CD4-positive, alpha-beta memory T cell (primary cell): ENCODE measurements around the gene CALR. TPM values are rescaled to one million over a fixed set of nuclear protein-coding genes. Genes with fewer than 3 reads are reported as not detected.
"Not testable (repeated sequence)": the region's sequence is repeated elsewhere in the genome, so short reads cannot be mapped to it uniquely, and the experiment has no call there.

ENCODE experiments used
- CTCF ChIA-PET: fragments of 350-600 bp; sonication (Branson Sonifier 250); formaldehyde crosslinking; loops from one replicate; lab custom pipeline; 2021; ENCODE audit warnings: inconsistent platforms; ENCODE audit not compliant: partially characterized antibody; lab: Charles Lee
- POLR2A ChIA-PET: fragments of 350-600 bp; sonication (Branson Sonifier 250); formaldehyde crosslinking; loops from one replicate; lab custom pipeline; 2021; ENCODE audit not compliant: partially characterized antibody; lab: Charles Lee
- DNase-seq, 5 donors: peaks; one replicate each; pipeline versions ENCODE4 v3.0.0 to v3.0.0-alpha.2; 2020 to 2022; ENCODE audit warnings: mixed read lengths in 1 of 5
- H3K27ac ChIP-seq: one replicate; pipeline ENCODE4 v1.7.0; 2013; ENCODE audit warnings: low read depth, low read length
- H3K27me3 ChIP-seq: 2 replicates; pipeline ENCODE4 v1.7.0; 2013; ENCODE audit warnings: mild to moderate bottlenecking, low read length, moderate library complexity; ENCODE audit not compliant: insufficient read depth
- H3K36me3 ChIP-seq: 2 replicates; pipeline ENCODE4 v1.7.0; 2013; ENCODE audit warnings: mild to moderate bottlenecking, low read length, moderate library complexity; ENCODE audit not compliant: insufficient read depth
- H3K4me1 ChIP-seq: 2 replicates; pipeline ENCODE4 v1.7.0; 2013; ENCODE audit warnings: mild to moderate bottlenecking, low read length, moderate library complexity; ENCODE audit not compliant: insufficient read depth
- H3K4me3 ChIP-seq, 2 donors: one replicate each; pipeline ENCODE4 v1.7.0; 2013; ENCODE audit warnings: low read length in 2 of 2, mild to moderate bottlenecking in 1 of 2
- H3K9me3 ChIP-seq, 2 donors: one replicate each; pipeline ENCODE4 v1.7.0; 2013; ENCODE audit warnings: low read length in 2 of 2, control low read depth in 1 of 2; ENCODE audit not compliant: control insufficient read depth in 1 of 2
- H3K27ac Mint-ChIP-seq, 7 donors: one replicate each; pipeline ENCODE4 v1.8.0; 2020 to 2021; ENCODE audit warnings: mixed read lengths in 7 of 7, mild to moderate bottlenecking in 6 of 7, inconsistent platforms in 3 of 7, moderate library complexity in 3 of 7
- H3K27me3 Mint-ChIP-seq, 2 donors: one replicate each; pipeline ENCODE4 v1.8.0; 2020 to 2021; ENCODE audit warnings: mixed read lengths in 2 of 2
- H3K36me3 Mint-ChIP-seq, 2 donors: one replicate each; pipeline ENCODE4 v1.8.0; 2020 to 2021; ENCODE audit warnings: mixed read lengths in 2 of 2, inconsistent platforms in 1 of 2, mild to moderate bottlenecking in 1 of 2
- H3K4me1 Mint-ChIP-seq, 4 donors: one replicate each; pipeline ENCODE4 v1.8.0; 2020 to 2021; ENCODE audit warnings: mixed read lengths in 4 of 4, mild to moderate bottlenecking in 1 of 4
- H3K4me3 Mint-ChIP-seq, 8 donors: one replicate each; pipeline ENCODE4 v1.8.0; 2020 to 2021; ENCODE audit warnings: mixed read lengths in 8 of 8, mild to moderate bottlenecking in 7 of 8, moderate library complexity in 6 of 8, inconsistent platforms in 3 of 8
- H3K9me3 Mint-ChIP-seq, 8 donors: one replicate each; pipeline ENCODE4 v1.8.0; 2020 to 2021; ENCODE audit warnings: mixed read lengths in 8 of 8, mild to moderate bottlenecking in 5 of 8, inconsistent platforms in 3 of 8, moderate library complexity in 1 of 8
- intact Hi-C: fragments of 100-400 bp; cut with micrococcal nuclease; formaldehyde crosslinking; loops from one replicate; pipeline ENCODE4 v1.15.1; 2023
- polyA plus RNA-seq, 2 donors: library from polyadenylated mRNA; unstranded; fragments of 300-500 nt; fragmentation: Illumina TruSeq; gene quantifications; one replicate each; pipeline ENCODE4 v1.2.3, GENCODE V29; 2021
- total RNA-seq, 2 experiments: library from RNA; stranded (reverse); gene quantifications; one replicate each; pipeline ENCODE4 v1.2.3, GENCODE V29; 2021

Gene CALR
- 100 to 1,000 TPM; 484 to 499 TPM for total RNA-seq
- polyA plus RNA-seq: 100 to 1,000 TPM in 1 of 2 donors, 10 to 100 TPM in 1; 87.5 to 151 TPM

DNA sequence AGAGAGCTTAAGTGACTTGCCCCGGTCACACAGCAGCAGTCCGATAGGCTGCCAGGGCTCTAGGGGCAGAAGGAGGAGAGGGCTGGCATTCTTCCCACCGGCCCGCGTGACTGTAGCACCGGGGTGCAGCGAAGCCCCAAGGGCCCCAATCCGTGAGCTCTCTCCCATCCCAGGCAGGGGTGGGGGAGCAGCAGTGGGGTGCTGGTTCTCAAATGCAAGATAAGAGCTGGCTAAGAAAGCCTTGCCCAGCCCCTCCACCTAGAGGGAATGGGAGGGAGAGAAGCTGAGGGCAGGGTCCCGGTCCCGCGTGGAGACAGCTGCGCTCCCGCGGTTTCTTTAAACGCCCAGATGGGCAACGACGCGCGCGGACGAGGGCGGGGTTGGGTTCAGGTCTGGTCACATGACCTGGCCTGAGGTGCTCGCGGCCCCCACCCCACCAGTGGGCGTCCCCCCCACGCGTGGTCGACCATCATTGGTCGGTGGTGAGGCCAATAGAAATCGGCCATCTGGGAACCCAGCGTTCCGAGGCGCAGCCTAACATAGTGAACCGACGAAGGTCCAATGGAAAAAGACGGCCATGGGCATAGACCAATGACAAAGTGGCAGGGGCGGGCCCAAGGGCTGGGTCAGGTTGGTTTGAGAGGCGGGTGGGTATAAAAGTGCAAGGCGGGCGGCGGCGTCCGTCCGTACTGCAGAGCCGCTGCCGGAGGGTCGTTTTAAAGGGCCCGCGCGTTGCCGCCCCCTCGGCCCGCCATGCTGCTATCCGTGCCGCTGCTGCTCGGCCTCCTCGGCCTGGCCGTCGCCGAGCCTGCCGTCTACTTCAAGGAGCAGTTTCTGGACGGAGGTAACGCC, at the start of gene CALR:
Gene CALR, plus strand, starts transcription at position 683 of the 852 bp plus-strand sequence. Its CDS starts 71 bp downstream, at position 754.
- no peaks in the 10 kb centered on the region for H3K27me3 ChIP-seq
- peaks cover 27 to 42% of the 10 kb centered on the region in 2 donors for H3K36me3 Mint-ChIP-seq
- H3K4me1 ChIP-seq: peaks cover 39% of the 10 kb centered on the region
- H3K36me3 ChIP-seq: peaks cover 32% of the 10 kb centered on the region
- peak; percentile 99 to 100 (median 99) for DNase-seq
- POLR2A ChIA-PET: interaction anchor here (0.5 to 3.1 kb wide), 25 partner anchors 7 to 1752 kb away, joined by 3 to 40 read pairs (median 4); partner anchors contain the start of genes DNASE2, GADD45GIP1, GCDH and NACC1
- H3K4me3 Mint-ChIP-seq: peak within 1 kb of the TSS; percentile 94 to 99 (median 98)
- peaks cover 0 to 7% (median 0%) of the 10 kb centered on the region in 8 donors for H3K9me3 Mint-ChIP-seq
- H3K27me3 Mint-ChIP-seq: no peaks in the 10 kb centered on the region
- CTCF ChIA-PET: interaction anchor here (1.2 to 1.6 kb wide), 5 partner anchors 17 to 142 kb away, joined by 3 to 9 read pairs (median 4); no protein-coding TSS in a partner anchor
- H3K27ac ChIP-seq: peak within 1 kb of the TSS; percentile 90
- H3K4me3 ChIP-seq: peak within 1 kb of the TSS; percentile 49 to 97
- intact Hi-C loops: loop anchor here (1.0 to 10.0 kb wide), 4 partner anchors 19 to 203 kb away; partner anchors contain the start of genes GCDH, GET3, SYCE2 and TRIR
- no peaks in the 10 kb centered on the region for H3K9me3 ChIP-seq
- peak within 1 kb of the TSS; percentile 96 to 99 (median 98) for H3K27ac Mint-ChIP-seq
- H3K4me1 Mint-ChIP-seq: peaks cover 18 to 58% (median 37%) of the 10 kb centered on the region in 4 donors

- not testable (repeated sequence) for DNase-seq, H3K9me3 ChIP-seq, H3K27me3 ChIP-seq, H3K9me3 Mint-ChIP-seq, H3K27me3 Mint-ChIP-seq, H3K36me3 ChIP-seq
- Mint-ChIP-seq H3K4me3 (peak overlapping the region; percentile 97 to 99 (median 99)), H3K4me1 (peaks cover 14 to 38% (median 25%) of the 10 kb centered on the region in 4 donors), H3K36me3 (peaks cover 15 to 24% of the 10 kb centered on the region in 2 donors), H3K27ac (peak overlapping the region; percentile 93 to 99 (median 97))
- Histone ChIP-seq H3K4me3 (peak overlapping the region in 1 of 2 donors; percentile 84), H3K27ac (peak overlapping the region; percentile 69), H3K4me1 (peaks cover 24% of the 10 kb centered on the region)
- intact Hi-C loops: loop anchor here (1.0 kb wide), 2 partner anchors 9 to 29 kb away; partner anchors contain the start of genes DNASE2 and SYCE2
- CTCF ChIA-PET: interaction anchor here (0.7 to 2.3 kb wide), 11 partner anchors 9 to 305 kb away, joined by 3 to 29 read pairs (median 4); partner anchors contain the start of genes DNASE2, FARSA and RNASEH2A
- POLR2A ChIA-PET: interaction anchor here (0.8 to 5.0 kb wide), 31 partner anchors 9 to 898 kb away, joined by 3 to 49 read pairs (median 4); partner anchors contain the start of genes CALR, DNASE2, FARSA and GADD45GIP1
Measured at GRCh38 chr19:12890299-12890786, 48.1 kb upstream of the CALR start.

DNA sequence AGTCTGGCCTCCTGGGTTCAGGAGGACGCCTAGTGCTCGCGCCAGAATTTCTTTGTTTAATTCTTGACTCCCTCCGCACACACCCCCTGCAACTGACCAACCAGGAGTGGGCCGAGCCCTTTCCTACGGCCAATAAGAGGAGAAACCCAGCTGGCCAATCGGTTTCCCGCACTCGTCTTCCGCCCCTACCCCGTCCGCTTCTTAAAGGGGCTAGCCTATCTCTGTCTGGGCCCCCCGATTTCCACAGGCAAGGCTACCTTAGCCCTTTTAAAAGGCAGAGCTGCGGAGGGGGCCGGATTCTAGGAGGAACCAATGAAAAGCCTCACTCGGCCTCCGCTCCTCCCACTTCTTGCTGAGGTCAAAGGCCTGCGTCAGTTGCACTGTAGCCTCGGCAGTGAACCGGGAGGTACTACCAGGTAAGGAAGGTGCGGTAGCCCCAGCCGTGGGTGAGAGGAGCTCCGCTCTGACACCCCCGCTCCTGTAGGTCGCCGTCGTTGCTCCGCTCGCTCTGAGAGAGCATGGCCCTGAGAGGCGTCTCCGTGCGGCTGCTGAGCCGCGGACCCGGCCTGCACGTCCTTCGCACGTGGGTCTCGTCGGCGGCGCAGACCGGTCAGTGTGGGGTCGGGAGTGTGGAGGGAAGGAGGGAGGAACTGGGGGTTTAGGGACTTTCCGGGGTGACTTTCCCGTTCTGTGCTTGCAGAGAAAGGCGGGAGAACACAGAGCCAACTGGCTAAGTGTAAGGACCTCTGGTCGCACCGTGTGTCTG, 47.4 kb upstream of the CALR start, which contains the start of gene GCDH:
Gene GCDH, plus strand, starts transcription at position 374 of the 766 bp plus-strand sequence. Its CDS starts 145 bp downstream, at position 519.
- DNase-seq: peak; percentile 96 to 99 (median 97)
- Mint-ChIP-seq H3K4me1 (peaks cover 14 to 37% (median 25%) of the 10 kb centered on the region in 4 donors), H3K27me3 (no peaks in the 10 kb centered on the region), H3K36me3 (peaks cover 15 to 24% of the 10 kb centered on the region in 2 donors), H3K9me3 (peaks cover 0 to 4% (median 0%) of the 10 kb centered on the region in 8 donors), H3K4me3 (peak within 1 kb of the TSS; percentile 97 to 99 (median 99)), H3K27ac (peak within 1 kb of the TSS; percentile 93 to 99 (median 97))
- Histone ChIP-seq H3K27me3 (no peaks in the 10 kb centered on the region), H3K27ac (peak within 1 kb of the TSS; percentile 69), H3K4me3 (peak within 1 kb of the TSS; percentile 84 to 88), H3K4me1 (peaks cover 22% of the 10 kb centered on the region), H3K36me3 (peaks cover 4% of the 10 kb centered on the region), H3K9me3 (no peaks in the 10 kb centered on the region)
- CTCF ChIA-PET: interaction anchor here (0.9 to 2.3 kb wide), 10 partner anchors 9 to 304 kb away, joined by 3 to 29 read pairs (median 4); partner anchors contain the start of genes DNASE2, FARSA and RNASEH2A
- POLR2A ChIA-PET: interaction anchor here (0.7 to 5.0 kb wide), 34 partner anchors 10 to 897 kb away, joined by 3 to 49 read pairs (median 4); partner anchors contain the start of genes CALR, DNASE2, FARSA and GADD45GIP1
- intact Hi-C loops: loop anchor here (1.0 kb wide), 4 partner anchors 10 to 74 kb away; partner anchors contain the start of genes CALR, DNASE2 and SYCE2

- H3K36me3 Mint-ChIP-seq: peaks cover 15 to 26% of the 10 kb centered on the region in 2 donors
- Histone ChIP-seq H3K27me3 (no peaks in the 10 kb centered on the region), H3K36me3 (peaks cover 9% of the 10 kb centered on the region), H3K27ac (peak overlapping the region; percentile 69), H3K4me1 (peaks cover 19% of the 10 kb centered on the region), H3K9me3 (no peaks in the 10 kb centered on the region), H3K4me3 (peak overlapping the region; percentile 84 to 88)
- POLR2A ChIA-PET: interaction anchor here (0.7 to 5.0 kb wide), 20 partner anchors 11 to 213 kb away, joined by 3 to 49 read pairs (median 5); partner anchors contain the start of genes CALR, DNASE2, FARSA and GADD45GIP1
- CTCF ChIA-PET: interaction anchor here (1.1 to 2.3 kb wide), 7 partner anchors 10 to 304 kb away, joined by 3 to 29 read pairs (median 8); partner anchors contain the start of genes DNASE2 and FARSA
- H3K4me3 Mint-ChIP-seq: peak overlapping the region; percentile 97 to 99 (median 99)
- no peak for DNase-seq
- peaks cover 0 to 4% (median 0%) of the 10 kb centered on the region in 8 donors for H3K9me3 Mint-ChIP-seq
- intact Hi-C loops: loop anchor here (1.0 kb wide), 2 partner anchors 47 to 74 kb away; partner anchors contain the start of gene CALR
- peak overlapping the region; percentile 93 to 99 (median 97) for H3K27ac Mint-ChIP-seq
- H3K27me3 Mint-ChIP-seq: no peaks in the 10 kb centered on the region
- peaks cover 14 to 32% (median 23%) of the 10 kb centered on the region in 4 donors for H3K4me1 Mint-ChIP-seq
Measured at GRCh38 chr19:12891553-12892021, 46.8 kb upstream of the CALR start.

DNA sequence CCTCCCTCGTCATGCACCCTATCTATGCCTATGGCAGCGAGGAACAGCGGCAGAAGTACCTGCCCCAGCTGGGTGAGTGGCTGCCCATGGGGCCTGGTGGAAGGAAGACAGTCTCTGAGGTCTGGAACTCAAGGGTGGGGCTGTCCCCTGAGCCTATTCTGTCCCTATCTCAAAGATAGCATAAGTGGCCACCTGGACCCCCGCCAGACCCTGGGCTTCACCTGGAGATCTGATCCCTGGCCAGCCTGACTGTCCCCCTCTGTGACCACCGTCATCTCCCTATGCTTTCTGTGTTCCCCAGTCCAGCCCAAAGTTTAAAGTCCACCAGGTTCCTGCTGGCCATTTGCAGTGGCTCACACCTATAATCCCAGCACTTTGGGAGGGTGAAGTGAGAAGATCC, 44.8 kb upstream of the CALR start:
- H3K4me1 Mint-ChIP-seq: peaks cover 14 to 30% (median 22%) of the 10 kb centered on the region in 4 donors
- H3K4me3 Mint-ChIP-seq: peak overlapping the region in 7 of 8 donors; percentile 40 to 98 (median 52)
- Histone ChIP-seq H3K4me3 (no peak overlapping the region), H3K27me3 (no peaks in the 10 kb centered on the region), H3K36me3 (peaks cover 26% of the 10 kb centered on the region), H3K27ac (no peak overlapping the region), H3K4me1 (peaks cover 19% of the 10 kb centered on the region), H3K9me3 (no peaks in the 10 kb centered on the region)
- H3K36me3 Mint-ChIP-seq: peaks cover 15 to 34% of the 10 kb centered on the region in 2 donors
- ChIA-PET POLR2A (interaction anchor here (5.0 kb wide), 1 partner anchor 20 kb away, joined by 49 read pairs; no protein-coding TSS in a partner anchor), CTCF (interaction anchor here (0.6 to 1.6 kb wide), 3 partner anchors 39 to 118 kb away, joined by 3 to 6 read pairs (median 5); no protein-coding TSS in a partner anchor)
- H3K27ac Mint-ChIP-seq: peak overlapping the region in 4 of 7 donors; percentile 18 to 68 (median 36)
- peaks cover 0 to 4% (median 0%) of the 10 kb centered on the region in 8 donors for H3K9me3 Mint-ChIP-seq
- intact Hi-C loops: no loop called here
- H3K27me3 Mint-ChIP-seq: no peaks in the 10 kb centered on the region
- DNase-seq: no peak
